Stimulated activated CD4-positive, alpha-beta T cell treated with anti-CD3 and anti-CD28 coated beads, Interleukin-12 subunit alpha, Interleukin-12 subunit beta, amount 100 ng/mL, for 48 hours (primary cell): ENCODE data around the gene SPDYE6.
"Not testable (repeated sequence)": the region's sequence is repeated elsewhere in the genome, so short reads cannot be mapped to it uniquely, and the experiment has no call there.

Experiments used
- DNase-seq, 3 donors: peaks; one replicate each; pipeline ENCODE4 v3.0.0-alpha.2; 2020; ENCODE audit warnings: low read depth in 2 of 3, low spot score in 1 of 3

SPDYE6 gene

GRCh38 chr7:102318482-102318971 lies 37.7 kb downstream of the SPDYE6 start:
- DNase-seq, result no peak

GRCh38 chr7:102317231-102318059 lies 38.8 kb downstream of the SPDYE6 start:
- no peak for DNase-seq

DNA sequence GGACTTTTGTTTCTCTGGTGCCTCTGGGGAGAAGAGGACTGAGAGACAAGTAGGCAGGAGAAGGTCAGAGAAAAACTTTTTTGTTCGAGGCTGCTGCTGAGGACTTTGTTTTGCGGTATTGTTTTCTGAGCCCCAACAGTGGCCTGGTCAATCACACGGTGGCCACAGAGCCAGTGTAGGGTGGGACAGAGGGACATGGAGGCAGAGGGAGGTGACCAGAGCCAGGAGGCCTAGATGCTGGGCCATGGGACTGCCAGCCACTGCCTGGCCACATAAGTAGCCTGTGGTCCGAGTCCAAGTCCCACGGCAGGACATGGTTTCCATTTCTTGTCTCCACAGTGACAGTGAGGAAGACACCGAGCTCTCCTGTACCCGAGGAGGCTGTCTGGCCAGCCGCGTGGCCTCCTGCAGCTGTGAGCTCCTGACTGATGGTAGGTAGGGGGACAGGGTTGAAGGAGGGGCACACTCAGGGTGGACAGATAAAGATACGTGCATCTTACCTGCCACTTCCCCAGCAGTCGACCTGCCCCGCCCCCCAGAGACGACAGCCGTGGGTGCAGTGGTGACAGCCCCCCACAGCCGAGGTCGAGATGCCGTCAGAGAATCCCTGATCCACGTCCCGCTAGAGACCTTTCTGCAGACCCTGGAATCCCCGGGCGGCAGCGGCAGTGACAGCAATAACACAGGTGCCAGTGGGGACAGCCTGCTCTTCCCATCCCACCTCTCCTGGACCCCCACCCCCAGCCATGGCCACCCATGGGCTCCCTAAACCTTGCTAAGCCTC lies 42.1 kb downstream of the SPDYE6 start:
- DNase-seq, result no peak

DNA sequence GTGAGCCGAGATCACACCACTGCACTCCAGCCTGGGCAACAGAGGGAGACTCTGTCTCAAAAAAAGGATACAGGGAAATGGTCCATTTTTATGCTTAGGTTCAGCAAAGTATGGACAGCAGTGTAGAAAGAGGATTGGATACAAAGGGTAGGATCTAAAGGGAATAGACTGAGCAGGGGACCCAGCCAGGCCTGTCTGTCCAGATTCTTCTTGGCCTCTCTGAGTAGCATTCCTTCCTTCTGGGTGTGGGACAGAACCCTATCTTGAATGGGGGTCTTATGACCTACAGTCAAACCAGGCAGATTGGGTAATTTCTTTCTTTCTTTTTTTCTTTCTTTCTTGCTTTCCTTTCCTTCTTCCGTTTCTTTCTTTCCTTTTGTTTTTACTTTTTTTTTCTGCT lies 43.9 kb downstream of the SPDYE6 start:
- DNase-seq, result no peak

GRCh38 chr7:102310414-102310815 lies 45.8 kb downstream of the SPDYE6 start:
- no peak for DNase-seq

DNA sequence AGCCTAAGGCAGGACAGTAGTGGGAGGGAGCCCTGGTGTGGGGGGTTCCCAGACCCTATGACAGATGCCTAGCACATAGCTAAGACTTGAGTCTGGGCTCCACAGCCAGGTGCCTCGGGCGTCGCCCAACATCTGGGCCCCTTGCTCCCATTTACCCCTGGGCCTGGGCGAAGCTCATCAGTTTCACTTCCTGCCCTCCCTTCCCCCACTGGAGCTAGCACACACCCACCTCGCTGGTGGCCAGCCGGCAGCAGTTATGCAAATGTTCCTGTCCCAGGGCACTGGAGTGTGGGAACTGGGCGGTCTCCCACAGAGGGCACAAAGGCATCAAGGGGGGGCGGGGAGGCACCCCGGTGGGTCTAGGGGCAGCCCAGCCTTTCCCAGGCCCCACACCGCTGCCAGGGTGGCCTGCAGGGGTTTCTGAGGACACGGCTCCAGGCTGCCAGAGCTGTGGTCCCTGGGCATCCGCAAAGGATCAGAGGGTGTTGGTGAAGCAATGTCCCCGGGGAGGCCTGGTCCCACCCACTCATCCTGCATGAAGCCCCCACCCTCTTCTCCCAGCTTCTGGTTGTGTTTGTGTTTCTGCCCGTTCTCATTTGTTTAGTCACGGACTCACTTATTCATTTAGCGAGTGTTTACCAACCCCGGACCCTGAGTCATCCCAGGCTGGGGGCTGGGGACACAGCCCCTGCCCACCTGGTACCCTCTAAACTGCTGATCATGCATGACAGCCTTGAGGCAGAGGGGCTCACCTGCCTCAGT lies 49.1 kb downstream of the SPDYE6 start:
- no peak for DNase-seq

- DNase-seq, result no peak
Observed at GRCh38 chr7:102305414-102306268, 50.6 kb downstream of the SPDYE6 start.

- DNase-seq, result no peak
Observed at GRCh38 chr7:102304668-102305067, 51.6 kb downstream of the SPDYE6 start.

DNA sequence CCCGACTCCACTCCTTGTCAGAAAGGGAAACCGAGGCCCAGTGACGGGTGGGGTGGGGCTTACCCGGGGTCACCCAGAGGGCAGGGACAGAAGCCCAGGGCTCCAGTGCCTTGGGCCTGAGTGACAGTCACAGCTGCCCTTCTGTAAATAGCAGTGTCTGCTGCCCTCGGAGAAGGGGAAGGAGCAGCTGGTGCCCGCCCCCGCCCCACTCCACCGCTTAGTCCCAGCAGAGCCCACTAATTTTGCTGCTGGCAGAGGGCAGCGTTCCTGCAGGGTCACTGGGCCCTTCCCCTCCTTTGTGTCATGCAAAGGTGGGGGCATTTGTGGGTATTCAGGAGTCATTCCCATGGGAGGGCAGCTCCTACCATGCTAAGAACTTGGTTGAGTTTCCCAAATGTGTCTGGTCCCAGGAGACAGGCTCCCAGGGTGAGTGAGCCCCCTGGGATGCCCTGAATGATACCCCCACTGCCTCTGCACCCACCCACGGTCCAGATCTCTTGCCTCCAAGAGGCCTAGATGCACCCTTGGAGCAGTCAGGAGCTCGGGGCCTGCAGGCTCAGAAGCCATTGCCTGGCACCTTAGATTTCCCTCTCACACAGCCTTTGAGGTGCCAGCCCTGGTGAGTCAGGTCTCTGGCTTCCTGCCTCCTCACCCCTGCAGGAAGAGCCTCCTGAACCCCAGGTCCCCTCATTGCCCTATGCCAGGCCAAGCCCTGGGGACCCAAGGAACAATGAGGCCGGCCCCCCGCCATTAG lies 52.4 kb downstream of the SPDYE6 start:
- no peak for DNase-seq

GRCh38 chr7:102302025-102302424 lies 54.2 kb downstream of the SPDYE6 start:
- no peak for DNase-seq

- not testable (repeated sequence) for DNase-seq
Observed at GRCh38 chr7:102301367-102301766, 54.9 kb downstream of the SPDYE6 start.

DNA sequence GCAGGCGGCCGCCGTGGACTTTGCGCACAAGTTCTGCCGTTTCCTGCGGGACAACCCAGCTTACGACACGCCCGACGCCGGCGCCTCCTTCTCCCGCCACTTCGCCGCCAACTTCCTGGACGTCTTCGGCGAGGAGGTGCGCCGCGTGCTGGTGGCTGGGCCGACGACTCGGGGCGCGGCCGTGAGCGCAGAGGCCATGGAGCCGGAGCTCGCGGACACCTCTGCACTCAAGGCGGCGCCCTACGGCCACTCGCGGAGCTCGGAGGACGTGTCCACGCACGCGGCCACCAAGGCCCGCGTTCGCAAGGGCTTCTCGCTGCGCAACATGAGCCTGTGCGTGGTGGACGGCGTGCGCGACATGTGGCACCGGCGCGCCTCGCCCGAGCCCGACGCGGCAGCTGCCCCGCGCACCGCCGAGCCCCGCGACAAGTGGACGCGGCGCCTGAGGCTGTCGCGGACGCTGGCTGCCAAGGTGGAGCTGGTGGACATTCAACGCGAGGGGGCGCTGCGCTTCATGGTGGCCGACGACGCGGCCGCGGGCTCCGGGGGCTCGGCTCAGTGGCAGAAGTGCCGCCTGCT lies 55.5 kb downstream of the SPDYE6 start:
- DNase-seq, result no peak

DNA sequence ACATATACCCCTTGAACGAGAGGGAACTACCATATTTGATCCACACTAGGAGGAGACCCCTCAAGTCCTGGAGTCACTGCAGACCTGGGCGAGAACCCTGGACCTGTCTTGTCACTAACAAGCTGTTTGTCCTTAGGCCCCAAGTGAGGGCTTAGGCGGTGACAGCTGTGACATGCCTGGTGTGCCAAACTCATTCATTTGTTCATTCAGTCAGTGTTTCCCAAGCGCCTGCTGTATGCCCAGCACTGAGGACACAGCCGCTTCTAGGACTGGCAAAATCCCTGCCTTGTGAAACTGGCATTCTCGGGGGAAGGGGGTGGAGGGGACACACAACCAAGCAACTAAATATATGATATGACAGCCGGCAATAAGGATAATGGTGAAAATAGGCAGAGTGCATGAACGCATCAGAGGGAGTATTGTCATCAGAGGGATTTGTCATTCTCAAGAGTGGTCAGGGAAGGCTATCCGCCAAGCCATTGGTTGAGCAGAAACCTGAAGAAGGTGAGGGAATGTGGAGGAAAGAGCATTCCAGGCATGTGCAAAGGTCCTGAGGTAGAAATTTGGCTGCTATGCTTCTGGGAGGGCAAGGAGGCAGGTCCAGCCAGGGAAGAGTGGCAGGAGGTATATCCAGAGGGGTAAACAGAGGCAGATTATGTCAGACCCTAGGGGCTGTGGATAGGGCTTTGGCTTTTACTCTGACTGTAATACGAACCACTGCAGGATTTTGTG lies 58.6 kb downstream of the SPDYE6 start:
- no peak for DNase-seq

- no peak for DNase-seq
Observed at GRCh38 chr7:102296514-102296913, 59.7 kb downstream of the SPDYE6 start.

- DNase-seq, result no peak
Observed at GRCh38 chr7:102296179-102296438, 60.1 kb downstream of the SPDYE6 start.
